ENCODE data around the gene BICC1. TPM values are rescaled to one million over a fixed set of nuclear protein-coding genes. Genes with fewer than 3 reads are reported as not detected.

BICC1 gene
- total and polyA plus RNA-seq, 4 donors, result 0.82 to 6.1 (median 4.5) TPM

- H3K27me3 ChIP-seq (ENCODE audit: control insufficient read depth in 4 of 4, insufficient read depth in 4 of 4, low read length in 3 of 4), result no peaks in the 10 kb centered on the region
- no peaks in the 10 kb centered on the region for H3K4me1 ChIP-seq (ENCODE audit: control insufficient read depth in 4 of 4, insufficient read depth in 4 of 4, low read length in 3 of 4)
- no peaks in the 10 kb centered on the region for H3K9me3 ChIP-seq (ENCODE audit: control insufficient read depth in 4 of 4, low read length in 3 of 4)
- H3K4me3 ChIP-seq (ENCODE audit: low read depth in 1 of 3, low read length in 3 of 3), result no peak overlapping the region
- 92% methylated on average over 5 of the region's 5 CpGs for WGBS
- TF ChIP-seq CTCF (IDR thresholded peaks at IDR 0.05; ENCODE audit: low read depth, low read length, missing input control), result no peak
- TF ChIP-seq FOXA1 (IDR thresholded peaks at IDR 0.05), result no peak
- TF ChIP-seq ZBTB33 (IDR thresholded peaks at IDR 0.05), result no peak
- no peak for TF ChIP-seq REST (IDR thresholded peaks at IDR 0.05)
- TF ChIP-seq GABPA (IDR thresholded peaks at IDR 0.05 in 1 of 2, conservative IDR thresholded peaks at IDR 0.05 in 1 of 2), result no peak
- no peak for TF ChIP-seq HNF4G (IDR thresholded peaks at IDR 0.05)
- no peak for TF ChIP-seq RXRA (IDR thresholded peaks at IDR 0.05)
- TF ChIP-seq FOXA2 (IDR thresholded peaks at IDR 0.05), result no peak
- TF ChIP-seq SP1 (IDR thresholded peaks at IDR 0.05), result no peak
- TF ChIP-seq EGR1 (IDR thresholded peaks at IDR 0.05; ENCODE audit: low read depth in 2 of 2), result no peak
- no peak for TF ChIP-seq JUND (IDR thresholded peaks at IDR 0.05)
- TF ChIP-seq MAX (IDR thresholded peaks at IDR 0.05), result no peak
- TF ChIP-seq NR2F2 (IDR thresholded peaks at IDR 0.05), result no peak
- no peak overlapping the region for H3K27ac ChIP-seq (ENCODE audit: low read depth in 1 of 2, low read length in 2 of 2)
- DNase-seq (ENCODE audit: low spot score), result no peak
- no peak overlapping the region for H3K9ac ChIP-seq (ENCODE audit: low read depth in 1 of 2, low read length in 2 of 2)
- H3K36me3 ChIP-seq (ENCODE audit: control insufficient read depth in 4 of 4, insufficient read depth in 3 of 4, low read depth in 1 of 4, low read length in 3 of 4), result no peaks in the 10 kb centered on the region
Observed at GRCh38 chr10:58829839-58830238, 317.2 kb downstream of the BICC1 start.

- Histone ChIP-seq H3K9me3 (ENCODE audit: control insufficient read depth in 4 of 4, low read length in 3 of 4) (no peaks in the 10 kb centered on the region), H3K9ac (ENCODE audit: low read depth in 1 of 2, low read length in 2 of 2) (no peak overlapping the region), H3K27me3 (ENCODE audit: control insufficient read depth in 4 of 4, insufficient read depth in 4 of 4, low read length in 3 of 4) (no peaks in the 10 kb centered on the region), H3K36me3 (ENCODE audit: control insufficient read depth in 4 of 4, insufficient read depth in 3 of 4, low read depth in 1 of 4, low read length in 3 of 4) (no peaks in the 10 kb centered on the region), H3K27ac (ENCODE audit: low read depth in 1 of 2, low read length in 2 of 2) (no peak overlapping the region), H3K4me1 (ENCODE audit: control insufficient read depth in 4 of 4, insufficient read depth in 4 of 4, low read length in 3 of 4) (no peaks in the 10 kb centered on the region), H3K4me3 (ENCODE audit: low read depth in 1 of 3, low read length in 3 of 3) (no peak overlapping the region)
- no peak for DNase-seq (ENCODE audit: low spot score)
- no peak for TF ChIP-seq RXRA (IDR thresholded peaks at IDR 0.05)
Observed at GRCh38 chr10:58830697-58831096, 318.0 kb downstream of the BICC1 start.

All from liver (tissue), 9 donors.